ENCODE results near the gene PCDHA11.
"Not testable (repeated sequence)": the region's sequence is repeated elsewhere in the genome, so short reads cannot be mapped to it uniquely, and the experiment has no call there.

Gene PCDHA11, protein sequence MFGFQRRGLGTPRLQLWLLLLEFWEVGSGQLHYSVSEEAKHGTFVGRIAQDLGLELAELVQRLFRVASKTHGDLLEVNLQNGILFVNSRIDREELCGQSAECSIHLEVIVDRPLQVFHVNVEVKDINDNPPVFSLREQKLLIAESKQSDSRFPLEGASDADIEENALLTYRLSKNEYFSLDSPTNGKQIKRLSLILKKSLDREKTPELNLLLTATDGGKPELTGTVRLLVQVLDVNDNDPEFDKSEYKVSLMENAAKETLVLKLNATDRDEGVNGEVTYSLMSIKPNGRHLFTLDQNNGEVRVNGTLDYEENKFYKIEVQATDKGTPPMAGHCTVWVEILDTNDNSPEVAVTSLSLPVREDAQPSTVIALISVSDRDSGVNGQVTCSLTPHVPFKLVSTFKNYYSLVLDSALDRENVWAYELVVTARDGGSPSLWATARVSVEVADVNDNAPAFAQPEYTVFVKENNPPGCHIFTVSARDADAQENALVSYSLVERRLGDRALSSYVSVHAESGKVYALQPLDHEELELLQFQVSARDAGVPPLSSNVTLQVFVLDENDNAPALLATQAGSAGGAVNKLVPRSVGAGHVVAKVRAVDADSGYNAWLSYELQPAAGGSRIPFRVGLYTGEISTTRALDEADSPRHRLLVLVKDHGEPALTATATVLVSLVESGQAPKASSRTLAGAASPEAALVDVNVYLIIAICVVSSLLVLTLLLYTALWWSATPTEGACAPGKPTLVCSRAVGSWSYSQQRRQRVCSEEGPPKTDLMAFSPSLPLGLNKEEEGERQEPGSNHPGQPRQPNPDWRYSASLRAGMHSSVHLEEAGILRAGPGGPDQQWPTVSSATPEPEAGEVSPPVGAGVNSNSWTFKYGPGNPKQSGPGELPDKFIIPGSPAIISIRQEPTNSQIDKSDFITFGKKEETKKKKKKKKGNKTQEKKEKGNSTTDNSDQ

DNA sequence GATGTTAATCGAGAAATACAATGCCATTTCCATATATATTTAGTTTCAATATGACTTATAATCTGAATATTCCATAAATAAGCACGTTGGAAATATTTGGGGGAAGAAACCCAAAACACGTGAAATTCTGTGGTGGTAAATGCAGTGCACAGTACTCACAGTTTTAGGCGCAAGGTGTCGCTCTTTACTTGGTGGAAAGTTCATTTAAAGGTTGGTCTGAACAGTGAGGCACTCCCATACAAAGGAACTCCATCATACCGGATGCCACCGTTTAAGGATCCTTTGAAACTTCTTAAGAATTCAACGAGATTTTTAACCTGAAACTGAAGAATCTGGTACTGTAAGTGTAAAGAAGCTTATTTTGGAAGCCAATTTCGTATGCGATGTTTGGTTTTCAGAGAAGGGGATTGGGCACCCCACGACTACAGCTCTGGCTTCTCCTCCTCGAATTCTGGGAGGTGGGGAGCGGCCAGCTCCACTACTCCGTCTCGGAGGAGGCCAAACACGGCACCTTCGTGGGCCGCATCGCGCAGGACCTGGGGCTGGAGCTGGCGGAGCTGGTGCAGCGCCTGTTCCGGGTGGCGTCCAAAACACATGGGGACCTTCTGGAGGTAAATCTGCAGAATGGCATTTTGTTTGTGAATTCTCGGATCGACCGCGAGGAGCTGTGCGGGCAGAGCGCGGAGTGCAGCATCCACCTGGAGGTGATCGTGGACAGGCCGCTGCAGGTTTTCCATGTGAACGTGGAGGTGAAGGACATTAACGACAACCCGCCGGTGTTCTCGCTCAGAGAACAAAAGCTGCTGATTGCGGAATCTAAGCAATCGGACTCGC, at the start of gene PCDHA11:
TSS of gene PCDHA11 (plus strand) at position 237 of the 834 bp plus-strand sequence. CDS start at position 384, 147 bp downstream.
- DNase-seq (ENCODE audit: low read depth in 2 of 2, low spot score in 1 of 2) = no peak

DNA sequence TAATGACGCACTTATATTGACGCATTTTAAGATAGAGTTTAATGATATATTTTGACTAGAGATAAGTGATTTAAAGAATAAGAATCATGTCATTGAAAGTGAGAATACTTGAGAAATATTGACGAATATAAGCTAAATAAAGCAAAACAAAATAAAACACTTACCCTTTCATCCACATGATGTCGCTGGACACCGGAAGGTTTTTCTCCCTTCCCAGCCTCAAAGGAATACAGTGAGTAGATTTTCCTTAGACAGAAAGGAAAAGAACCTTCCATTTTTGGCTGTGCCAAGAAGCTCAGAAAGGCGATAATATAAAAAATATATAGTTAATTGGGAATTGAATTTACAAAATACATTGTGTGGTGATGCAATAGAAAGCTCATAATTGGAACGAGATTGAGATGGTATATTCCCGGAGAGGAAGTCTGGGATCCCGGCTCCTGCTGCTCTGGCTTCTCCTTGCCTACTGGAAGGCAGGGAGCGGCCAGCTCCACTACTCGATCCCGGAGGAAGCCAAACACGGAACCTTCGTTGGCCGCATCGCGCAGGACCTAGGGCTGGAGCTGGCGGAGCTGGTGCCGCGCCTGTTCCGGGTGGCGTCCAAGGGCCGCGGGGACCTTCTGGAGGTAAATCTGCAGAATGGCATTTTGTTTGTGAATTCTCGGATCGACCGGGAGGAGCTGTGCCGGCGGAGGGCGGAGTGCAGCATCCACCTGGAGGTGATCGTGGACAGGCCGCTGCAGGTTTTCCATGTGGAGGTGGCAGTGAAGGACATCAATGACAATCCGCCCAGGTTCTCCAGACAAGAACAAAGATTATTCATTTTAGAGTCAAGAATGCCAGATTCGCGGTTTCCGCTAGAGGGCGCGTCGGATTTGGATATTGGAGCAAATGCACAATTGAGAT, 47.1 kb upstream of the PCDHA11 start, which contains the start of gene PCDHA5:
TSS of gene PCDHA5 (plus strand) at position 239 of the 906 bp plus-strand sequence.
- DNase-seq (ENCODE audit: low read depth in 2 of 2, low spot score in 1 of 2) = no peak

DNA sequence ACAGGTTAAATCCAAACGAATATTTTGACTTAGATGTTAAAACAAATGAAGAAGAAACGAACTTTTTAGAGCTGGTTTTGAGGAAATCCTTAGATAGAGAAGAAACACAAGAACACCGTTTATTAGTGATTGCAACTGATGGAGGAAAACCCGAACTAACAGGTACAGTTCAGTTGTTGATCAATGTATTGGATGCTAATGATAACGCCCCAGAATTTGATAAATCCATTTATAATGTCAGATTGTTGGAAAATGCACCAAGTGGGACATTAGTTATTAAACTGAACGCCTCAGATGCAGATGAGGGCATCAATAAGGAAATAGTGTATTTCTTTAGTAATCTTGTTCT, 46.5 kb upstream of the PCDHA11 start:
- DNase-seq (ENCODE audit: low read depth in 2 of 2, low spot score in 1 of 2) = no peak

DNA sequence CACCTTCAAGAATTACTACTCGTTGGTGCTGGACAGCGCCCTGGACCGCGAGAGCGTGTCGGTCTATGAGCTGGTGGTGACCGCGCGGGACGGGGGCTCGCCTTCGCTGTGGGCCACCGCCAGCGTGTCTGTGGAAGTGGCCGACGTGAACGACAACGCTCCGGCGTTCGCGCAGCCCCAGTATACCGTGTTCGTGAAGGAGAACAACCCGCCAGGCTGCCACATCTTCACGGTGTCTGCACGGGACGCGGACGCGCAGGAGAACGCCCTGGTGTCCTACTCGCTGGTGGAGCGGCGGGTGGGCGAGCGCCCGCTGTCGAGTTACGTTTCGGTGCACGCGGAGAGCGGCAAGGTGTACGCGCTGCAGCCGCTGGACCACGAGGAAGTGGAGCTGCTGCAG, 45.8 kb upstream of the PCDHA11 start:
- not testable (repeated sequence) for DNase-seq (ENCODE audit: low read depth in 2 of 2, low spot score in 1 of 2)

DNA sequence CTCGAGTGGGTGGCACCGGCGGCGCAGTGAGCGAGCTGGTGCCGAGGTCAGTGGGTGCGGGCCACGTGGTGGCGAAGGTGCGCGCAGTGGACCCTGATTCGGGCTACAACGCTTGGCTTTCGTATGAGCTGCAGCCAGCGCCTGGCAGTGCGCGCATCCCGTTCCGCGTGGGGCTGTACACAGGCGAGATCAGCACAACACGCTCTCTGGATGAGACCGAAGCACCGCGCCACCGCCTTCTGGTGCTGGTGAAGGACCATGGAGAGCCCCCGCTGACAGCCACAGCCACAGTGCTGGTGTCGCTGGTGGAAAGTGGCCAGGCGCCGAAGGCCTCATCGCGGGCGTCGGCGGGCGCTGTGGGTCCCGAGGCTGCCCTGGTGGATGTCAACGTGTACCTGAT, 45.3 kb upstream of the PCDHA11 start:
- no peak for DNase-seq (ENCODE audit: low read depth in 2 of 2, low spot score in 1 of 2)

DNA sequence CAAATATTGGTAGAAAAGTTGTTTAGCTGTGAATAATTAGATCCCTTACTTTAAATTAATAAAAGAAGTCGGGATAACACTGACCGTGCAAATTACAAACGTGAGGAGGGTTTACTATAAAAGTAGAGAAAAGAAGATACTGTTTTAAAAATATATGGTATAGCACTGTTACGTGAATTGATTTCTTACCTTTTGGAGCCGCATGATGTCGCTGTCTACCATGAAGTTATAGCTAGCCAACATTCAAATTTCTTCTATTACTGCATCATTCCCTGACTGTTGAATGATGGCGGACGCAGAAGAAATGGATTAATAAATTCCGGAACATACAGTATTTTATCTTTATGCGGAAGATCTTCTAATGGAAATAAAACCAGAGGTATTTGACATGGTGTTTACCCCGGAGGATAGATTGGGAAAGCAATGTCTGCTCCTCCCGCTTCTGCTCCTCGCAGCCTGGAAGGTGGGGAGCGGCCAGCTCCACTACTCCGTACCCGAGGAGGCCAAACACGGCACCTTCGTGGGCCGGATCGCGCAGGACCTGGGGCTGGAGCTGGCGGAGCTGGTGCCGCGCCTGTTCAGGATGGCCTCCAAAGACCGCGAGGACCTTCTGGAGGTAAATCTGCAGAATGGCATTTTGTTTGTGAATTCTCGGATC, 40.9 kb upstream of the PCDHA11 start, which contains the start of gene PCDHA6:
TSS of gene PCDHA6 (plus strand) at position 257 of the 658 bp plus-strand sequence. CDS start at position 389, 132 bp downstream.
- DNase-seq (ENCODE audit: low read depth in 2 of 2, low spot score in 1 of 2) = no peak

DNA sequence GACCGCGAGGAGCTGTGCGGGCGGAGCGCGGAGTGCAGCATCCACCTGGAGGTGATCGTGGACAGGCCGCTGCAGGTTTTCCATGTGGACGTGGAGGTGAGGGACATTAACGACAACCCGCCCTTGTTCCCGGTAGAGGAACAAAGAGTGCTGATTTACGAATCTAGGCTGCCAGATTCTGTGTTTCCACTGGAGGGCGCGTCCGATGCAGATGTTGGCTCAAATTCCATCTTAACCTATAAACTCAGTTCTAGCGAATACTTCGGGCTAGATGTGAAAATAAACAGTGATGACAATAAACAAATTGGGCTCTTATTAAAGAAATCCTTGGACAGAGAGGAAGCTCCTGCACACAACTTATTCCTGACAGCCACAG, 40.4 kb upstream of the PCDHA11 start:
- no peak for DNase-seq (ENCODE audit: low read depth in 2 of 2, low spot score in 1 of 2)

DNA sequence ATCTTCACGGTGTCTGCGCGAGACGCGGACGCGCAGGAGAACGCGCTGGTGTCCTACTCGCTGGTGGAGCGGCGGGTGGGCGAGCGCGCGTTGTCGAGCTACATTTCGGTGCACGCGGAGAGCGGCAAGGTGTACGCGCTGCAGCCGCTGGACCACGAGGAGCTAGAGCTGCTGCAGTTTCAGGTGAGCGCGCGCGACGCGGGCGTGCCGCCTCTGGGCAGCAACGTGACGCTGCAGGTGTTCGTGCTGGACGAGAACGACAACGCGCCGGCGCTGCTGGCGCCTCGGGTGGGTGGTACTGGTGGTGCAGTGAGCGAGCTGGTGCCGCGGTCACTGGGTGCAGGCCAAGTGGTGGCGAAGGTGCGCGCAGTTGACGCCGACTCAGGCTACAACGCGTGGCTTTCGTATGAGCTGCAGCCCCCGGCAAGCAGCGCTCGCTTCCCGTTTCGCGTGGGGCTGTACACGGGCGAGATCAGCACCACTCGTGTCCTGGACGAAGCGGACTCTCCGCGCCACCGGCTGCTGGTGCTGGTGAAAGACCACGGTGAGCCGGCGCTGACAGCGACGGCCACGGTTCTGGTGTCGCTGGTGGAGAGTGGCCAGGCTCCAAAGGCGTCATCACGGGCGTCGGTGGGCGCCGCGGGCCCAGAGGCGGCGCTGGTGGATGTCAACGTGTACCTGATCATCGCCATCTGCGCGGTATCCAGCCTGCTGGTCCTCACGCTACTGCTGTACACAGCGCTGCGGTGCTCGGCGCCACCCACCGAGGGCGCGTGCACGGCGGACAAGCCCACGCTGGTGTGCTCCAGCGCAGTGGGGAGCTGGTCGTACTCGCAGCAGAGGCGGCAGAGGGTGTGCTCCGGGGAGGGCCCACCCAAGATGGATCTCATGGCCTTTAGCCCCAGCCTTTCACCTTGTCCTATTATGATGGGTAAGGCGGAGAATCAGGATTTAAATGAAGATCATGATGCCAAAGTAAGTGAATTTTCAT, 39.0 kb upstream of the PCDHA11 start:
- DNase-seq (ENCODE audit: low read depth in 2 of 2, low spot score in 1 of 2) = not testable (repeated sequence)

DNA sequence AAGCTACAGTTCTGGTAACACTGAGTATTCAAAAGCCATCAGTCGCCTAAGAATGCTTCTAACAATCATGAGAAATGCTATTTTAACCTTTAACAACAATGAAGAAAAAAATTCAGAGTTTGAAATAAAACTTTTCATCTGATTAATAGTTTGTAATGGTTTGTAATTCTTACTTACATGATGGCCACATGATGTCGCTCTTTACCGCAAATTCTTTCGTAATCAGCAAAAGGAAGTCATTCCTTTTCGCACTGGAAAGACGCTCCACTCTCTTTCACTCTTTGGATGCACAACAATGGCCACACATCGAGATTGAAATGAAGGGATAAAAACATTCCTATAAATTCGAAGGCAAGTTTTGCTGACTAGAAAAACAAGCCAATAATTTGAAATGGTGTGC, 34.8 kb upstream of the PCDHA11 start, which contains the start of gene PCDHA7:
TSS of gene PCDHA7 (plus strand) at position 277 of the 400 bp plus-strand sequence. CDS start at position 392, 115 bp downstream.
- DNase-seq (ENCODE audit: low read depth in 2 of 2, low spot score in 1 of 2) = no peak

DNA sequence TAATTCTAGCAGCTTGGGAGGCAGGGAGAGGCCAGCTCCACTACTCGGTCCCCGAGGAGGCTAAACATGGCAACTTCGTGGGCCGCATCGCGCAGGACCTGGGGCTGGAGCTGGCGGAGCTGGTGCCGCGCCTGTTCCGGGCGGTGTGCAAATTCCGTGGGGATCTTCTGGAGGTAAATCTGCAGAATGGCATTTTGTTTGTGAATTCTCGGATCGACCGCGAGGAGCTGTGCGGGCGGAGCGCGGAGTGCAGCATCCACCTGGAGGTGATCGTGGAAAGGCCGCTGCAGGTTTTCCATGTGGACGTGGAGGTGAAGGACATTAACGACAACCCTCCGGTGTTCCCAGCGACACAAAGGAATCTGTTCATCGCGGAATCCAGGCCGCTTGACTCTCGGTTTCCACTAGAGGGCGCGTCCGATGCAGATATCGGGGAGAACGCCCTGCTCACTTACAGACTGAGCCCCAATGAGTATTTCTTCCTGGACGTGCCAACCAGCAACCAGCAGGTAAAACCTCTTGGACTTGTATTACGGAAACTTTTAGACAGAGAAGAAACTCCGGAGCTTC, 34.2 kb upstream of the PCDHA11 start:
- not testable (repeated sequence) for DNase-seq (ENCODE audit: low read depth in 2 of 2, low spot score in 1 of 2)

DNA sequence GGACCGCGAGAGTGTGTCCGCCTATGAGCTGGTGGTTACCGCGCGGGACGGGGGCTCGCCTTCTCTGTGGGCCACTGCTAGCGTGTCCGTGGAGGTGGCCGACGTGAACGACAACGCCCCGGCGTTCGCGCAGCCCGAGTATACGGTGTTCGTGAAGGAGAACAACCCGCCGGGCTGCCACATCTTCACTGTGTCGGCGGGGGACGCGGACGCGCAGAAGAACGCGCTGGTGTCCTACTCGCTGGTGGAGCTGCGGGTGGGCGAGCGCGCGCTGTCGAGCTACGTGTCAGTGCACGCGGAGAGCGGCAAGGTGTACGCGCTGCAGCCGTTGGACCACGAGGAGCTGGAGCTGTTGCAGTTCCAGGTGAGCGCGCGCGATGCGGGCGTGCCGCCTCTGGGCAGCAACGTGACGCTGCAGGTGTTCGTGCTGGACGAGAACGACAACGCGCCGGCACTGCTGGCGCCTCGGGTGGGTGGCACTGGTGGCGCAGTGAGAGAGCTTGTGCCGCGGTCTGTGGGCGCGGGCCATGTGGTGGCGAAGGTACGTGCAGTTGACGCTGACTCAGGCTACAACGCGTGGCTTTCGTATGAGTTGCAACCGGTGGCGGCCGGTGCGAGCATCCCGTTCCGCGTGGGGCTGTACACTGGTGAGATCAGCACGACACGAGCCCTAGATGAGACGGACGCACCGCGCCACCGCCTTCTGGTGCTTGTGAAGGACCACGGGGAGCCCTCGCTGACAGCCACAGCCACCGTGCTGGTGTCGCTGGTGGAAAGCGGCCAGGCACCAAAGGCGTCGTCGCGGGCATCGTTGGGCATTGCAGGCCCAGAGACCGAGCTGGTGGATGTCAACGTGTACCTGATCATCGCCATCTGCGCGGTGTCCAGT, 32.9 kb upstream of the PCDHA11 start:
- DNase-seq (ENCODE audit: low read depth in 2 of 2, low spot score in 1 of 2) = no peak

DNA sequence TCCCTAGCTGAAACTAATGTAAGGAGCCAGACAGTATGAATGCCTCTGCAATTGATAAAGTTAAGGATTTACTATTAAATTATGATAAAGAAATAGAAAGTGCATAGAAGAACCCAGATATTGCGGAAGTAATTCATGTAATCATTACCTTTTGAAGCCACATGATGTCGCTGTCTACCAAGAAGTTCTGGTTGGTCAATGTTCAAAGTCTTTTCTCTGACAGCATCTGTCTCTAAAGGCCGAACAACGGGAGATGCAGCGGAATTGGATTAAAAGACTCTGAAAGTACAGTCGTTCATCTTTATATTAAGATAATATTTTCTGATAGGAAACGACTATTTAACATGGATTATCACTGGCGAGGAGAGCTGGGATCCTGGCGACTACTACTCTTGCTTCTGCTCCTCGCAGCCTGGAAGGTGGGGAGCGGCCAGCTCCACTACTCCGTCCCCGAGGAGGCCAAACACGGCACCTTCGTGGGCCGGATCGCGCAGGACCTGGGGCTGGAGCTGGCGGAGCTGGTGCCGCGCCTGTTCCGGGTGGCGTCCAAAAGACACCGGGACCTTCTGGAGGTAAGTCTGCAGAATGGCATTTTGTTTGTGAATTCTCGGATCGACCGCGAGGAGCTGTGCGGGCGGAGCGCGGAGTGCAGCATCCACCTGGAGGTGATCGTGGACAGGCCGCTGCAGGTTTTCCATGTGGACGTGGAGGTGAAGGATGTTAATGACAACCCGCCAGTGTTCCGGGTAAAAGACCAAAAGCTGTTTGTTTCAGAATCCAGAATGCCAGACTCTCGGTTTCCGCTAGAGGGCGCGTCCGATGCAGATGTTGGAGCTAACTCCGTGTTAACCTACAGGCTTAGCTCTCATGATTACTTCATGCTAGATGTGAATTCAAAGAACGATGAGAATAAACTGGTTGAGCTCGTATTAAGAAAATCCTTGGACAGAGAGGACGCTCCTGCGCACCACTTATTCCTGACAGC, 27.5 kb upstream of the PCDHA11 start, which contains the start of gene PCDHA8:
TSS of gene PCDHA8 (plus strand) at position 210 of the 985 bp plus-strand sequence. CDS start at position 345, 135 bp downstream.
- no peak for DNase-seq (ENCODE audit: low read depth in 2 of 2, low spot score in 1 of 2)

DNA sequence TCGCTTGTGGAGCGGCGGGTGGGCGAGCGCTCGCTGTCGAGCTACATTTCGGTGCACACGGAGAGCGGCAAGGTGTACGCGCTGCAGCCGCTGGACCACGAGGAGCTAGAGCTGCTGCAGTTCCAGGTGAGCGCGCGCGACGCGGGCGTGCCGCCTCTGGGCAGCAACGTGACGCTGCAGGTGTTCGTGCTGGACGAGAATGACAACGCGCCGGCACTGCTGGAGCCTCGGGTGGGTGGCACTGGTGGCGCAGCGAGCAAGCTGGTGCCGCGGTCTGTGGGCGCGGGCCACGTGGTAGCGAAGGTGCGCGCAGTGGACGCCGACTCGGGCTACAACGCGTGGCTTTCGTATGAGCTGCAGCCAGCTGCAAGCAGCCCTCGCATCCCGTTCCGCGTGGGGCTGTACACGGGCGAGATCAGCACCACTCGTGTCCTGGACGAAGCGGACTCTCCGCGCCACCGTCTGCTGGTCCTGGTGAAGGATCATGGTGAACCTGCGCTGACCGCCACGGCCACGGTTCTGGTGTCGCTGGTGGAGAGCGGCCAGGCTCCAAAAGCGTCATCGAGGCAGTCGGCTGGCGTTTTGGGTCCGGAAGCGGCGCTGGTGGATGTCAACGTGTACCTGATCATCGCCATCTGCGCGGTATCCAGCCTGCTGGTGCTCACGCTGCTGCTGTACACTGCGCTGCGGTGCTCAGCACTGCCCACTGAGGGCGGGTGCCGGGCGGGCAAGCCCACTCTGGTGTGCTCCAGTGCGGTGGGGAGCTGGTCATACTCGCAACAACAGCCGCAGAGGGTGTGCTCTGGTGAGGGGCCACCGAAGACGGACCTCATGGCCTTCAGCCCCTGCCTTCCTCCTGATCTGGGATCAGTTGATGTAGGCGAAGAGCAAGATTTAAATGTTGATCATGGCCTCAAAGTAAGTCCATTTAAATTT, 25.7 kb upstream of the PCDHA11 start:
- DNase-seq (ENCODE audit: low read depth in 2 of 2, low spot score in 1 of 2) = no peak

All from stimulated activated CD8-positive, alpha-beta memory T cell treated with anti-CD3 and anti-CD28 coated beads, Interleukin-4, amount 100 ng/mL, for 4 hours (primary cell).